HG03521 (cell line): ENCODE data around the gene NUP210.

Experiments
- ATAC-seq: cut with Tn5 transposase; IDR thresholded peaks from one replicate; pipeline ENCODE4 v1.9.1; 2021; ENCODE audit warnings: mild to moderate bottlenecking, moderate library complexity; ENCODE audit not compliant: unreplicated experiment

The NUP210 gene

GRCh38 chr3:13294442-13295351 is 125.4 kb downstream of the NUP210 start:
- ATAC-seq: no peak

GRCh38 chr3:13292375-13292774 is 127.7 kb downstream of the NUP210 start:
- ATAC-seq: no peak

- no peak for ATAC-seq
Measured at GRCh38 chr3:13290941-13291340, 129.2 kb downstream of the NUP210 start.

- ATAC-seq: no peak
Measured at GRCh38 chr3:13289771-13290285, 130.3 kb downstream of the NUP210 start.

GRCh38 chr3:13288732-13289718 is 131.1 kb downstream of the NUP210 start:
- no peak for ATAC-seq

GRCh38 chr3:13287833-13288232 is 132.3 kb downstream of the NUP210 start:
- no peak for ATAC-seq

- ATAC-seq: no peak
Measured at GRCh38 chr3:13286873-13287272, 133.2 kb downstream of the NUP210 start.

- ATAC-seq: no peak
Measured at GRCh38 chr3:13285007-13285567, 135.0 kb downstream of the NUP210 start.

- no peak for ATAC-seq
Measured at GRCh38 chr3:13283877-13284264, 136.3 kb downstream of the NUP210 start.

- ATAC-seq: no peak
Measured at GRCh38 chr3:13282986-13283876, 136.9 kb downstream of the NUP210 start.

- no peak for ATAC-seq
Measured at GRCh38 chr3:13282358-13282985, 137.7 kb downstream of the NUP210 start.

GRCh38 chr3:13281507-13282357 is 138.4 kb downstream of the NUP210 start:
- ATAC-seq: no peak

GRCh38 chr3:13280811-13281506 is 139.2 kb downstream of the NUP210 start:
- no peak for ATAC-seq

GRCh38 chr3:13280122-13280790 is 139.9 kb downstream of the NUP210 start:
- no peak for ATAC-seq

- ATAC-seq: no peak
Measured at GRCh38 chr3:13279532-13279910, 140.6 kb downstream of the NUP210 start.

GRCh38 chr3:13278783-13279531 is 141.2 kb downstream of the NUP210 start:
- no peak for ATAC-seq
